K562 (cell line): ENCODE results near the gene C3. TPM values are rescaled to one million over a fixed set of nuclear protein-coding genes. Genes with fewer than 3 reads are reported as not detected.
A peak's percentile ranks its signal among the peaks of the same experiment; 100 is the strongest.

Experiments
- ATAC-seq: fragments of 200-7000 bp; cut with Tn5 transposase; 3 replicates; pipeline ENCODE4 v1.9.1; 2020; ENCODE audit warnings: moderate library complexity
- BruUV-seq: library from RNA; stranded (reverse); fragments of 400-500 nt; replicated peaks from 2 replicates; lab custom pipeline; 2021; lab: Mats Ljungman, UMichigan
- CTCF ChIA-PET: fragments of 300-600 bp; formaldehyde crosslinking; extraction: SDS; loops from one replicate; lab custom pipeline; 2021; ENCODE audit warnings: low intra/inter-chr PET ratio; lab: Yijun Ruan, JAX
- POLR2A ChIA-PET: fragments of 300-600, 350-650 bp; sonication (Branson Sonifier 250); formaldehyde crosslinking; extraction: SDS; loops from one replicate; lab custom pipeline; 2021; ENCODE audit warnings: antibody characterized with exemption, inconsistent platforms; lab: Yijun Ruan, JAX
- DNase-seq, 4 experiments: peaks; one replicate each; pipeline versions ENCODE4 v3.0.0 to v3.0.0-alpha.2; 2011 to 2018; ENCODE audit warnings: low spot score in 3 of 4, mixed read lengths in 3 of 4; ENCODE audit errors: extremely low read depth in 1 of 4
- FAIRE-seq: peaks from 2 replicates; lab custom pipeline; 2011; peaks lifted over from hg19 to GRCh38; lab: Jason Lieb, UNC
- H2AFZ ChIP-seq: 2 replicates; pipeline ENCODE4 v1.6.0; 2011; ENCODE audit warnings: low read depth, low read length, control low read depth, inconsistent platforms
- H3K27ac ChIP-seq: fragments of 200-600 bp; 3 replicates; pipeline ENCODE4 v1.8.0; 2011; ENCODE audit warnings: low read depth, mild to moderate bottlenecking, control low read depth, inconsistent platforms, low read length, moderate library complexity, mixed read lengths; ENCODE audit errors: extremely low read depth
- H3K27me3 ChIP-seq, 2 experiments: fragments of 300-600 bp in 1 of 2; 2 replicates in 1 of 2; 3 replicates in 1 of 2; pipeline versions ENCODE4 v1.6.0 to v1.8.0; 2011; ENCODE audit warnings: inconsistent platforms in 2 of 2, low read length in 2 of 2, mild to moderate bottlenecking in 1 of 2, mixed read lengths in 1 of 2, moderate library complexity in 1 of 2; ENCODE audit not compliant: control insufficient read depth in 2 of 2, insufficient read depth in 2 of 2
- H3K36me3 ChIP-seq: fragments of 300-600 bp; 3 replicates; pipeline ENCODE4 v1.8.0; 2011; ENCODE audit warnings: mild to moderate bottlenecking, low read length, inconsistent platforms; ENCODE audit not compliant: control insufficient read depth, insufficient read depth
- H3K4me1 ChIP-seq, 2 experiments: fragments of 200-600 bp in 1 of 2; replicated peaks in 1 of 2; 2 replicates in 1 of 2; 3 replicates in 1 of 2; pipeline versions ENCODE4 v1.5.1 to v1.8.0; 2011; ENCODE audit warnings: inconsistent platforms in 2 of 2, low read length in 2 of 2, mild to moderate bottlenecking in 1 of 2, mixed read lengths in 1 of 2, moderate library complexity in 1 of 2; ENCODE audit not compliant: control insufficient read depth in 2 of 2, insufficient read depth in 2 of 2
- H3K4me2 ChIP-seq: 2 replicates; pipeline ENCODE4 v1.6.1; 2011; ENCODE audit warnings: low read length, control low read depth, inconsistent platforms, mixed read lengths; ENCODE audit not compliant: insufficient read depth
- H3K4me3 ChIP-seq: fragments of 200-600 bp; sonication (generic), shearing (Covaris generic); 2 replicates; pipeline ENCODE4 v1.5.1; 2016; ENCODE audit warnings: control low read depth, inconsistent platforms
- H3K79me2 ChIP-seq: fragments of 200-600 bp; 3 replicates; pipeline ENCODE4 v1.8.0; 2011; ENCODE audit warnings: low read length, inconsistent platforms; ENCODE audit not compliant: control insufficient read depth, insufficient read depth
- H3K9ac ChIP-seq, 2 experiments: 2 replicates each; pipeline versions ENCODE4 v1.6.0 to v1.6.1; 2011; ENCODE audit warnings: low read depth in 2 of 2, low read length in 2 of 2, control low read depth in 1 of 2, inconsistent platforms in 1 of 2, mild to moderate bottlenecking in 1 of 2, mixed read lengths in 1 of 2; ENCODE audit not compliant: insufficient read depth in 1 of 2
- H3K9me1 ChIP-seq: one replicate; pipeline ENCODE4 v1.6.0; 2011; ENCODE audit warnings: inconsistent platforms, mild to moderate bottlenecking, low read length, moderate library complexity; ENCODE audit not compliant: control insufficient read depth, insufficient read depth
- H3K9me3 ChIP-seq: replicated peaks from 2 replicates; pipeline ENCODE4 v1.5.1; 2011; ENCODE audit warnings: low read depth, low read length, inconsistent platforms; ENCODE audit not compliant: control insufficient read depth, insufficient read depth
- H4K20me1 ChIP-seq: replicated peaks from 2 replicates; pipeline ENCODE4 v1.6.1; 2011; ENCODE audit warnings: low read length, inconsistent platforms, mixed read lengths; ENCODE audit not compliant: control insufficient read depth, insufficient read depth
- CEBPB ChIP-seq: fragments of 450-650 bp; IDR thresholded peaks from 2 replicates; pipeline ENCODE4 v1.6.1; 2016; ENCODE audit warnings: missing genetic modification characterization, missing compliant biosample characterization
- RNF2 ChIP-seq: sonication (generic); IDR thresholded peaks from 2 replicates; pipeline ENCODE4 v1.6.1; 2016
- TFE3 ChIP-seq: fragments of 450-650 bp; formaldehyde crosslinking; IDR thresholded peaks from 2 replicates; pipeline ENCODE4 v1.4.0; 2020; ENCODE audit warnings: mild to moderate bottlenecking, mixed read lengths
- ZNF124 ChIP-seq: sonication (generic); formaldehyde crosslinking; IDR thresholded peaks from 2 replicates; pipeline ENCODE4 v1.8.1; 2022; ENCODE audit warnings: missing genetic modification reagents
- ZNF146 ChIP-seq: IDR thresholded peaks from one replicate; pipeline ENCODE4 v1.6.1; 2018; ENCODE audit warnings: missing compliant biosample characterization; ENCODE audit not compliant: unreplicated experiment
- WGBS: fragments of 100-300 bp; shearing (Covaris generic); methylation state at CpG from one replicate; pipeline ENCODE4 v1.1.6; 2016; ENCODE audit warnings: low coverage, mixed read lengths; ENCODE audit not compliant: insufficient coverage; ENCODE audit errors: missing lambda C conversion rate; 5-methylcytosine and 5-hydroxymethylcytosine counted together
- in situ Hi-C: fragments of 300-500 bp; cut with MboI; formaldehyde crosslinking; loops from 4 replicates; pipeline ENCODE4 v1.15.0; 2018; ENCODE audit warnings: inconsistent platforms, mixed read lengths
- intact Hi-C: fragments of 100-400 bp; cut with micrococcal nuclease; formaldehyde crosslinking; loops from 2 replicates; pipeline ENCODE4 v1.14.2; 2022
- polyA plus RNA-seq, 8 experiments: library from polyadenylated mRNA; depleted of rRNA in 4 of 8; stranded (reverse) in 5 of 8; unstranded in 3 of 8; fragments of >200 nt; fragmentation: Nextera tagmentation in 2 of 8; fragmentation: Illumina TruSeq in 1 of 8; extraction: Ambion mirVana in 2 of 8; extraction: Trizol in 1 of 8; gene quantifications; 2 replicates each; pipeline versions ENCODE4 v1.2.1 to v1.2.3, GENCODE V29; 2011 to 2014; ENCODE audit warnings: inconsistent platforms in 1 of 8, missing spikeins in 1 of 8
- total RNA-seq, 7 experiments: library from RNA; depleted of rRNA in 6 of 7; stranded (reverse); fragments of >200 nt in 6 of 7; fragmentation: Illumina TruSeq in 2 of 7; extraction: Trizol in 2 of 7; gene quantifications; 2 replicates each; pipeline versions ENCODE4 v1.2.1 to v1.2.3, GENCODE V29; 2011 to 2021; ENCODE audit warnings: low replicate concordance in 1 of 7
- TF ChIP-seq, protein P1 (sequence below): fragments of 450-650 bp; conservative IDR thresholded peaks from 2 replicates; pipeline ENCODE4 v1.6.1; 2016; ENCODE audit warnings: missing genetic modification characterization, low read depth, mild to moderate bottlenecking, control low read depth, missing compliant biosample characterization

The C3 gene
- total and polyA plus RNA-seq, 9 of the 15 experiments (the other 6 are each of a cell fraction or from before 2014, with no cell fraction given) = 0.59 to 10.6 (median 2.2) TPM

- no peak for TF ChIP-seq TFE3
- TF ChIP-seq RNF2 = no peak
- TF ChIP-seq ZNF146 (CRISPR knock-in tag) = no peak
- no peak for TF ChIP-seq ZNF124
These were observed 34.4 kb downstream of the C3 start (continued) for GRCh38 chr19:6685962-6686627.

GRCh38 chr19:6685482-6685881 lies 35.0 kb downstream of the C3 start:
- 33% methylated on average over 4 of the region's 4 CpGs for WGBS
- no peak overlapping the region for H3K4me3 ChIP-seq
- POLR2A ChIA-PET = interaction anchor here (0.7 kb wide), 1 partner anchor 574 kb away, joined by 3 read pairs; no protein-coding TSS in a partner anchor
- intact Hi-C loops = no loop called here
- no peaks in the 10 kb centered on the region for H3K36me3 ChIP-seq
- TF ChIP-seq CEBPB (tag) = peak; percentile 29; the same call in 1 of the 2 replicates
- TF ChIP-seq, protein P1, sequence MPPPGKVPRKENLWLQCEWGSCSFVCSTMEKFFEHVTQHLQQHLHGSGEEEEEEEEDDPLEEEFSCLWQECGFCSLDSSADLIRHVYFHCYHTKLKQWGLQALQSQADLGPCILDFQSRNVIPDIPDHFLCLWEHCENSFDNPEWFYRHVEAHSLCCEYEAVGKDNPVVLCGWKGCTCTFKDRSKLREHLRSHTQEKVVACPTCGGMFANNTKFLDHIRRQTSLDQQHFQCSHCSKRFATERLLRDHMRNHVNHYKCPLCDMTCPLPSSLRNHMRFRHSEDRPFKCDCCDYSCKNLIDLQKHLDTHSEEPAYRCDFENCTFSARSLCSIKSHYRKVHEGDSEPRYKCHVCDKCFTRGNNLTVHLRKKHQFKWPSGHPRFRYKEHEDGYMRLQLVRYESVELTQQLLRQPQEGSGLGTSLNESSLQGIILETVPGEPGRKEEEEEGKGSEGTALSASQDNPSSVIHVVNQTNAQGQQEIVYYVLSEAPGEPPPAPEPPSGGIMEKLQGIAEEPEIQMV (tag) = no peak
- TF ChIP-seq, all 486 proteins: peak for 1
- no peaks in the 10 kb centered on the region for H4K20me1 ChIP-seq
- no peak overlapping the region for H2AFZ ChIP-seq
- H3K9me3 ChIP-seq = no peaks in the 10 kb centered on the region; the same call in 1 of the 2 replicates
- no peak overlapping the region for H3K27ac ChIP-seq
- CTCF ChIA-PET = no interaction called here
- no peak overlapping the region for H3K4me2 ChIP-seq
- no peak for DNase-seq
- ATAC-seq = no peak
- peaks cover 0 to 16% of the 10 kb centered on the region in 2 experiments; a peak in 3 of 5 replicates for H3K4me1 ChIP-seq
- H3K27me3 ChIP-seq = no peaks in the 10 kb centered on the region
- no peaks in the 10 kb centered on the region for H3K9me1 ChIP-seq
- FAIRE-seq = no peak
- no TSS peak for BruUV-seq
- H3K79me2 ChIP-seq = no peaks in the 10 kb centered on the region
- in situ Hi-C loops = no loop called here
- no peak overlapping the region for H3K9ac ChIP-seq
